Keratinocyte (primary cell): ENCODE measurements around the gene FRMPD2. TPM values are rescaled to one million over a fixed set of nuclear protein-coding genes. Genes with fewer than 3 reads are reported as not detected.

Experiments
- DNase-seq: peaks from one replicate; pipeline ENCODE4 v3.0.0-alpha.2; 2011; ENCODE audit warnings: low read depth, missing footprints, low spot score
- FAIRE-seq: peaks from 2 replicates; lab custom pipeline; 2011; peaks lifted over from hg19 to GRCh38; lab: Jason Lieb, UNC
- H2AFZ ChIP-seq: 2 replicates; pipeline ENCODE4 v1.6.0; 2012; ENCODE audit warnings: low read length, control low read depth, inconsistent platforms; ENCODE audit not compliant: control insufficient read depth
- H3K27ac ChIP-seq: 2 replicates; pipeline ENCODE4 v1.5.1; 2011; ENCODE audit warnings: low read length; ENCODE audit not compliant: control insufficient read depth, insufficient read depth
- H3K27me3 ChIP-seq: 3 replicates; pipeline ENCODE4 v1.6.0; 2011; ENCODE audit warnings: low read length; ENCODE audit not compliant: control insufficient read depth, insufficient read depth; ENCODE audit errors: extremely low read depth
- H3K36me3 ChIP-seq, 2 experiments: 2 replicates in 1 of 2; 3 replicates in 1 of 2; pipeline ENCODE4 v1.5.1; 2011; ENCODE audit warnings: low read length in 2 of 2, mild to moderate bottlenecking in 1 of 2; ENCODE audit not compliant: control insufficient read depth in 2 of 2, insufficient read depth in 2 of 2; ENCODE audit errors: extremely low read depth in 1 of 2
- H3K4me1 ChIP-seq: 3 replicates; pipeline ENCODE4 v1.5.1; 2011; ENCODE audit warnings: low read length; ENCODE audit not compliant: control insufficient read depth, insufficient read depth; ENCODE audit errors: extremely low read depth
- H3K4me2 ChIP-seq: 3 replicates; pipeline ENCODE4 v1.6.0; 2011; ENCODE audit warnings: low read depth, low read length; ENCODE audit not compliant: control insufficient read depth, insufficient read depth; ENCODE audit errors: extremely low read depth
- H3K4me3 ChIP-seq, 3 experiments: fragments of 200-600 bp in 1 of 3; sonication (generic) in 1 of 3; 2 replicates in 2 of 3; 3 replicates in 1 of 3; pipeline ENCODE4 v1.5.1; 2011 to 2016; ENCODE audit warnings: low read length in 3 of 3, mild to moderate bottlenecking in 3 of 3, control low read depth in 2 of 3, inconsistent platforms in 1 of 3, low read depth in 1 of 3, mixed read lengths in 1 of 3, mixed run types in 1 of 3, moderate library complexity in 1 of 3; ENCODE audit not compliant: control insufficient read depth in 2 of 3, insufficient read depth in 2 of 3; ENCODE audit errors: extremely low read depth in 1 of 3
- H3K79me2 ChIP-seq: 2 replicates; pipeline ENCODE4 v1.6.0; 2012; ENCODE audit warnings: low read length; ENCODE audit not compliant: control insufficient read depth, insufficient read depth
- H3K9ac ChIP-seq: 3 replicates; pipeline ENCODE4 v1.6.0; 2011; ENCODE audit warnings: low read length; ENCODE audit not compliant: control insufficient read depth, insufficient read depth; ENCODE audit errors: extremely low read depth
- H3K9me1 ChIP-seq: 3 replicates; pipeline ENCODE4 v1.6.0; 2011; ENCODE audit warnings: low read length; ENCODE audit not compliant: control insufficient read depth, insufficient read depth; ENCODE audit errors: extremely low read depth
- H3K9me3 ChIP-seq: 2 replicates; pipeline ENCODE4 v1.5.1; 2012; ENCODE audit warnings: low read depth, low read length; ENCODE audit not compliant: control insufficient read depth
- H4K20me1 ChIP-seq: 3 replicates; pipeline ENCODE4 v1.6.0; 2011; ENCODE audit warnings: low read length; ENCODE audit not compliant: control insufficient read depth, insufficient read depth; ENCODE audit errors: extremely low read depth
- EZH2 ChIP-seq: IDR thresholded peaks from one replicate; pipeline ENCODE4 v1.6.1; 2012; ENCODE audit warnings: inconsistent platforms, mild to moderate bottlenecking, low read length, moderate library complexity
- dilution Hi-C: fragments of 300-500 bp; cut with MboI; formaldehyde crosslinking; loops from one replicate; pipeline ENCODE4 v1.7.0; 2020; ENCODE audit warnings: low sequenced_read_pairs; ENCODE audit not compliant: extremely low pct_ligation_motif_present
- polyA plus RNA-seq, 5 experiments: library from polyadenylated mRNA; depleted of rRNA in 3 of 5; stranded (reverse) in 3 of 5; stranded (forward) in 1 of 5; unstranded in 1 of 5; fragments of >200 nt; gene quantifications; 1 replicate in 1 of 5; 2 replicates in 3 of 5; 3 replicates in 1 of 5; pipeline versions ENCODE4 v1.2.1 to v1.2.3, GENCODE V29; 2011 to 2012; ENCODE audit warnings: missing spikeins in 2 of 5, low read depth in 1 of 5, low replicate concordance in 1 of 5
- TF ChIP-seq, protein P1 (sequence below), 3 experiments: IDR thresholded peaks in 1 of 3; conservative IDR thresholded peaks in 1 of 3; optimal IDR thresholded peaks in 1 of 3; 2 replicates in 2 of 3; 3 replicates in 1 of 3; pipeline versions ENCODE3 to v1.5.1; 2011; ENCODE audit warnings: low read length in 3 of 3, mild to moderate bottlenecking in 3 of 3, moderate library complexity in 2 of 3, control low read depth in 1 of 3, inconsistent platforms in 1 of 3; ENCODE audit not compliant: insufficient read depth in 2 of 3; ENCODE audit errors: extremely low read depth in 1 of 3

The FRMPD2 gene
- polyA plus RNA-seq, 1 donor (not counting 4 experiments of a cell fraction or from before 2014, with no cell fraction given) = not detected

DNA sequence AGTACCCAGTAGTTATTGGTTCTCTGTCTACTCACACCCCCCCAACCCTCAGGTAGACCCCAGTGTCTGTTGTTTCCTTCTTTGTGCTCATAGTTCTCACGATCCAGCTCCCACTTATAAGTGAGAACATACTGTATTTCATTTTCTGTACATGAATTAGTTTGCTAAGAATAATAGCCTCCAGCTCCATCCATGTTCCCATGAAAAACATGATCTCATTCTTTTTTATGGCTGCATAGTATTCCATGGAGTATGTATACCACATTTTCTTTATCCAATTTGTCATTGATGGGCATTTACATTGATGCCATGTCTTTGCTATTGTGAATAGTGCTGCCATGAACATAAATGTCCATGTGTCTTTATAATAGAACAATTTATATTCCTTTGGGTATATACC is 2.6 kb upstream of the FRMPD2 start:
- no peak for FAIRE-seq
- Histone ChIP-seq H3K27ac (no peak overlapping the region), H4K20me1 (no peaks in the 10 kb centered on the region), H3K9ac (no peak overlapping the region), H3K4me1 (no peaks in the 10 kb centered on the region), H3K27me3 (no peaks in the 10 kb centered on the region), H3K79me2 (no peaks in the 10 kb centered on the region), H2AFZ (no peak overlapping the region), H3K4me3 (no peak overlapping the region), H3K9me1 (no peaks in the 10 kb centered on the region), H3K4me2 (no peak overlapping the region), H3K36me3 (no peaks in the 10 kb centered on the region), H3K9me3 (no peaks in the 10 kb centered on the region)
- no peak for DNase-seq
- dilution Hi-C loops = no loop called here
- TF ChIP-seq, protein P1, sequence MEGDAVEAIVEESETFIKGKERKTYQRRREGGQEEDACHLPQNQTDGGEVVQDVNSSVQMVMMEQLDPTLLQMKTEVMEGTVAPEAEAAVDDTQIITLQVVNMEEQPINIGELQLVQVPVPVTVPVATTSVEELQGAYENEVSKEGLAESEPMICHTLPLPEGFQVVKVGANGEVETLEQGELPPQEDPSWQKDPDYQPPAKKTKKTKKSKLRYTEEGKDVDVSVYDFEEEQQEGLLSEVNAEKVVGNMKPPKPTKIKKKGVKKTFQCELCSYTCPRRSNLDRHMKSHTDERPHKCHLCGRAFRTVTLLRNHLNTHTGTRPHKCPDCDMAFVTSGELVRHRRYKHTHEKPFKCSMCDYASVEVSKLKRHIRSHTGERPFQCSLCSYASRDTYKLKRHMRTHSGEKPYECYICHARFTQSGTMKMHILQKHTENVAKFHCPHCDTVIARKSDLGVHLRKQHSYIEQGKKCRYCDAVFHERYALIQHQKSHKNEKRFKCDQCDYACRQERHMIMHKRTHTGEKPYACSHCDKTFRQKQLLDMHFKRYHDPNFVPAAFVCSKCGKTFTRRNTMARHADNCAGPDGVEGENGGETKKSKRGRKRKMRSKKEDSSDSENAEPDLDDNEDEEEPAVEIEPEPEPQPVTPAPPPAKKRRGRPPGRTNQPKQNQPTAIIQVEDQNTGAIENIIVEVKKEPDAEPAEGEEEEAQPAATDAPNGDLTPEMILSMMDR (optimal IDR thresholded peaks at IDR 0.05 in 1 of 3, IDR thresholded peaks at IDR 0.05 in 1 of 3, conservative IDR thresholded peaks at IDR 0.05 in 1 of 3; ENCODE audit: extremely low read depth in 1 of 3, insufficient read depth in 2 of 3, low read length in 3 of 3) = no peak
- no peak for TF ChIP-seq EZH2

DNA sequence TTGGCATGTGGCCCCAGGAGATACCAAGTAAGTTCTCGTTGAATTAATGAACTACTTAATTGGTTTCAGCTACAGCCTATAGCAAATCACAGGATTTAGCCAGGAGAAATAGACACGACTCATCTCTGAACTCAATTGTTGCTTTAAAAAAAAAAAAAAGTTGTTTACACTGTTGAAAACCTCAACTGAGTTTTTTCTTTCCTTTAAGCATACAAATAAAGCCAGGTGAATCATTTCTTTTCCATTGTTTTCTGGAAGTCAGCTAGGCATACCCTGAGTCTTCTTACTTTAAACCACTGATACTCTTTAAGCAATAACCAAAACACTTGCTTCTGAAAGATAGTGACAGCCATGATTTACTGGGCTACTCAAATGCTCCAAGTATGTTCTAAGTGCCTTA is 755 bp downstream of the FRMPD2 start:
- H3K9me3 ChIP-seq = no peaks in the 10 kb centered on the region
- no peaks in the 10 kb centered on the region for H4K20me1 ChIP-seq
- H3K9me1 ChIP-seq = no peaks in the 10 kb centered on the region
- H3K4me3 ChIP-seq = no peak overlapping the region
- dilution Hi-C loops = no loop called here
- no peak overlapping the region for H3K4me2 ChIP-seq
- peaks cover 7% of the 10 kb centered on the region for H3K27me3 ChIP-seq
- DNase-seq = no peak
- FAIRE-seq = no peak
- H3K4me1 ChIP-seq = no peaks in the 10 kb centered on the region
- no peaks in the 10 kb centered on the region for H3K36me3 ChIP-seq
- TF ChIP-seq, protein P1 (optimal IDR thresholded peaks at IDR 0.05 in 1 of 3, IDR thresholded peaks at IDR 0.05 in 1 of 3, conservative IDR thresholded peaks at IDR 0.05 in 1 of 3; ENCODE audit: extremely low read depth in 1 of 3, insufficient read depth in 2 of 3, low read length in 3 of 3) = no peak
- TF ChIP-seq EZH2 = no peak
- H2AFZ ChIP-seq = no peak overlapping the region
- no peaks in the 10 kb centered on the region for H3K79me2 ChIP-seq
- no peak overlapping the region for H3K27ac ChIP-seq
- no peak overlapping the region for H3K9ac ChIP-seq
